A549 (cell line): ENCODE measurements around the gene LNPK.

Experiments
- CHD2 ChIP-seq: fragments of 150-350 bp; IDR thresholded peaks from 2 replicates; pipeline ENCODE4 v1.6.1; 2014; ENCODE audit warnings: low read length; ENCODE audit not compliant: partially characterized antibody
- CTCF ChIP-seq: fragments of >200 bp; sonication (Bioruptor Twin); formaldehyde crosslinking; IDR thresholded peaks from 3 replicates; pipeline ENCODE4 v1.5.1; 2016
- EP300 ChIP-seq, 2 experiments: fragments of >200 bp; sonication (Bioruptor Twin); formaldehyde crosslinking; IDR thresholded peaks; 2 replicates in 1 of 2; 3 replicates in 1 of 2; pipeline ENCODE4 v1.6.1; 2016 to 2017
- FOSL2 ChIP-seq, 2 experiments: fragments of 450-650 bp in 1 of 2; fragments of >200 bp in 1 of 2; sonication (Bioruptor Twin) in 1 of 2; formaldehyde crosslinking; IDR thresholded peaks; 2 replicates each; pipeline versions ENCODE4 v1.5.0 to v1.6.1; 2016 to 2020; ENCODE audit warnings: mild to moderate bottlenecking in 1 of 2, moderate library complexity in 1 of 2
- MAX ChIP-seq: IDR thresholded peaks from 2 replicates; pipeline ENCODE4 v1.6.1; 2012
- POLR2A ChIP-seq: IDR thresholded peaks from 2 replicates; pipeline ENCODE4 v1.6.1; 2012; ENCODE audit warnings: mild to moderate bottlenecking, low read length
- POLR2AphosphoS2 ChIP-seq: conservative IDR thresholded peaks from 2 replicates; pipeline ENCODE4 v1.6.1; 2012; ENCODE audit warnings: low read length, improper control_type of control experiment, inconsistent platforms
- RAD21 ChIP-seq, 2 experiments: fragments of >200 bp in 1 of 2; sonication (Bioruptor Twin) in 1 of 2; formaldehyde crosslinking in 1 of 2; IDR thresholded peaks in 1 of 2; conservative IDR thresholded peaks in 1 of 2; 2 replicates in 1 of 2; 3 replicates in 1 of 2; pipeline ENCODE4 v1.6.1; 2012 to 2018; ENCODE audit warnings: inconsistent platforms in 1 of 2
- RCOR1 ChIP-seq: fragments of 150-350 bp; IDR thresholded peaks from 2 replicates; pipeline ENCODE4 v1.6.1; 2014; ENCODE audit warnings: antibody characterized with exemption, low read length, low read depth
- REST ChIP-seq: fragments of 200-600 bp; sonication (generic); IDR thresholded peaks from 2 replicates; pipeline ENCODE4 v1.6.1; 2016; ENCODE audit warnings: antibody characterized with exemption, mild to moderate bottlenecking, moderate library complexity
- USF2 ChIP-seq: fragments of 450-650 bp; IDR thresholded peaks from 2 replicates; pipeline ENCODE4 v1.6.1; 2014; ENCODE audit warnings: antibody characterized with exemption

DNA sequence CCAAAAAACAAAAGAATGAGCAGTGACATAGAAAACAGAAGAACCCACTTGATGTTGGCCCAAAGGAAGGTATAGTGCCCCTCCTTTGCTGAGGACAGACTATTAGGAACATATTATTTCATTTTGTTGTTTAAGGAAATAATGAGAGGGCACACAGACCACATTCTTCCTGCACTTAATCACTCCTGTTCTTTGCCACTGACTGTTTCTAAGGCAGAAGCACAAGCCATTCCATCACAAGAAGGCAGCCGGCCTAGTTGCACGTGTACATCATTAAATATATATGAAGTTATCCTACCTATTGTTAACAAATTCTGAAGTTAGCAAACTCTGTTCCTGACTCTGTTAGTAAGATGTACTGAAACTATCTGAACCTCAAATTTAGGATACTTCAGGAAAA is 110.0 kb downstream of the LNPK start:
- TF ChIP-seq CTCF (no peak), EP300 (IDR thresholded peaks at IDR 0.05) (no peak), RAD21 (conservative IDR thresholded peaks at IDR 0.05 in 1 of 2, IDR thresholded peaks at IDR 0.05 in 1 of 2) (no peak), POLR2AphosphoS2 (no peak), REST (no peak), USF2 (no peak), MAX (no peak), RCOR1 (no peak), CHD2 (no peak), POLR2A (no peak), FOSL2 (IDR thresholded peaks at IDR 0.05) (no peak), FOSL2 (CRISPR knock-in tag; IDR thresholded peaks at IDR 0.05) (no peak)
